Nephron progenitor cell (in vitro differentiated cells): Measurements from ENCODE around the gene CLEC16A.

Source experiments
- DNase-seq: peaks from one replicate; pipeline ENCODE4 v3.0.0; 2021
- H3K27ac Mint-ChIP-seq: 2 replicates; pipeline ENCODE4 v1.8.0; 2021; ENCODE audit warnings: mild to moderate bottlenecking, moderate library complexity, mixed read lengths
- H3K27me3 Mint-ChIP-seq: 2 replicates; pipeline ENCODE4 v1.8.0; 2021; ENCODE audit warnings: mild to moderate bottlenecking, low read depth, mixed read lengths; ENCODE audit not compliant: poor library complexity
- H3K36me3 Mint-ChIP-seq: 2 replicates; pipeline ENCODE4 v1.8.0; 2021; ENCODE audit warnings: low read depth, mixed read lengths
- H3K4me1 Mint-ChIP-seq: 2 replicates; pipeline ENCODE4 v1.8.0; 2021; ENCODE audit warnings: mixed read lengths
- H3K4me3 Mint-ChIP-seq: 2 replicates; pipeline ENCODE4 v1.8.0; 2021; ENCODE audit warnings: mild to moderate bottlenecking, moderate library complexity, mixed read lengths
- H3K9me3 Mint-ChIP-seq: 2 replicates; pipeline ENCODE4 v1.8.0; 2021; ENCODE audit warnings: mild to moderate bottlenecking, moderate library complexity, mixed read lengths
- TF ChIP-seq, protein P1 (sequence below): fragments of 200-600 bp; sonication (generic); IDR thresholded peaks from 2 replicates; pipeline ENCODE4 v1.5.0; 2021; ENCODE audit warnings: antibody characterized with exemption

CLEC16A gene

DNA sequence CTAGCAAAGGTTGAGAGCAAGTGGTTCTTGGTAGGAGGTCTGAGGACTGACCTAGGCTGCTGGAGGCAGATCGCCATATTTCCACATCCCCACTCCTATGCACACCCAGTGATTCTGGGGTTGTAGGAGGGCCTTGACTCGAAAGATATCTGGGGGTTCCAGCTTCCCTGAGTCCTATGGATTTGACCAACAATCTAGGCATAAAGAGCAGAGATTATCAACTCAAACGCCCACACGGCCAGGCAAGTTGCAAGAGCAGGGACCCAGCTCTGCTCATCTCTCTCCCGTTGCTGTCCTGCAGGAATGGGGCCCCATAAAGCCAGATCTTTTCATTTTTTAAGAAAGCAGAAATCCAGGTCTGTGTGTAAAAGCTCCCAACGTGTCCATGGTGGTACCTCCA, 217.1 kb downstream of the CLEC16A start:
- H3K4me1 Mint-ChIP-seq: peaks cover 86% of the 10 kb centered on the region
- H3K9me3 Mint-ChIP-seq: peaks cover 5% of the 10 kb centered on the region
- peak overlapping the region; percentile 43 for H3K4me3 Mint-ChIP-seq
- peaks cover 8% of the 10 kb centered on the region for H3K36me3 Mint-ChIP-seq
- no peak overlapping the region for H3K27ac Mint-ChIP-seq
- TF ChIP-seq, protein P1, sequence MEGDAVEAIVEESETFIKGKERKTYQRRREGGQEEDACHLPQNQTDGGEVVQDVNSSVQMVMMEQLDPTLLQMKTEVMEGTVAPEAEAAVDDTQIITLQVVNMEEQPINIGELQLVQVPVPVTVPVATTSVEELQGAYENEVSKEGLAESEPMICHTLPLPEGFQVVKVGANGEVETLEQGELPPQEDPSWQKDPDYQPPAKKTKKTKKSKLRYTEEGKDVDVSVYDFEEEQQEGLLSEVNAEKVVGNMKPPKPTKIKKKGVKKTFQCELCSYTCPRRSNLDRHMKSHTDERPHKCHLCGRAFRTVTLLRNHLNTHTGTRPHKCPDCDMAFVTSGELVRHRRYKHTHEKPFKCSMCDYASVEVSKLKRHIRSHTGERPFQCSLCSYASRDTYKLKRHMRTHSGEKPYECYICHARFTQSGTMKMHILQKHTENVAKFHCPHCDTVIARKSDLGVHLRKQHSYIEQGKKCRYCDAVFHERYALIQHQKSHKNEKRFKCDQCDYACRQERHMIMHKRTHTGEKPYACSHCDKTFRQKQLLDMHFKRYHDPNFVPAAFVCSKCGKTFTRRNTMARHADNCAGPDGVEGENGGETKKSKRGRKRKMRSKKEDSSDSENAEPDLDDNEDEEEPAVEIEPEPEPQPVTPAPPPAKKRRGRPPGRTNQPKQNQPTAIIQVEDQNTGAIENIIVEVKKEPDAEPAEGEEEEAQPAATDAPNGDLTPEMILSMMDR: no peak
- peaks cover 41% of the 10 kb centered on the region for H3K27me3 Mint-ChIP-seq
- DNase-seq: no peak

DNA sequence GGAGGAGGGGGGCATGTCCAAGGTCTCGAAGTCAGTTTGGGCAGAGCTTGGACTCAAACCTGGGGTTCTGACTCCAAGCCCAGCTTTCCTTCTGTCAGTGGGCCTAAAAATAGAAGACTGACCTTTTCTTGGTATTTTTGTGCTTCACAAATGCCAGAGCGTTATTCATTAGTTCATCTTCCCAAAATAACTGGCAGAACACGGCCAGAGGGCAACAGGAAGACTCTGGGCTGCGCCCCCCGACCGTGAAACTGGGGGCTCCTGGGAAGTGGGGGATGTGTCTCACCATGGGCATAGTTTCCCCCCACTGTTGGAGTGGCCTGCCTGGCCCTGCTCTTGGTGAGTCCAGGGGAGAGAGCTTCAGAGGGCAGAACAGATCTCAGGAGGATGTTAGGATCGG, 217.6 kb downstream of the CLEC16A start:
- no peak for DNase-seq
- H3K27me3 Mint-ChIP-seq: peaks cover 45% of the 10 kb centered on the region
- peaks cover 86% of the 10 kb centered on the region for H3K4me1 Mint-ChIP-seq
- H3K9me3 Mint-ChIP-seq: peaks cover 5% of the 10 kb centered on the region
- TF ChIP-seq, protein P1: no peak
- no peak overlapping the region for H3K27ac Mint-ChIP-seq
- peaks cover 8% of the 10 kb centered on the region for H3K36me3 Mint-ChIP-seq
- no peak overlapping the region for H3K4me3 Mint-ChIP-seq

DNA sequence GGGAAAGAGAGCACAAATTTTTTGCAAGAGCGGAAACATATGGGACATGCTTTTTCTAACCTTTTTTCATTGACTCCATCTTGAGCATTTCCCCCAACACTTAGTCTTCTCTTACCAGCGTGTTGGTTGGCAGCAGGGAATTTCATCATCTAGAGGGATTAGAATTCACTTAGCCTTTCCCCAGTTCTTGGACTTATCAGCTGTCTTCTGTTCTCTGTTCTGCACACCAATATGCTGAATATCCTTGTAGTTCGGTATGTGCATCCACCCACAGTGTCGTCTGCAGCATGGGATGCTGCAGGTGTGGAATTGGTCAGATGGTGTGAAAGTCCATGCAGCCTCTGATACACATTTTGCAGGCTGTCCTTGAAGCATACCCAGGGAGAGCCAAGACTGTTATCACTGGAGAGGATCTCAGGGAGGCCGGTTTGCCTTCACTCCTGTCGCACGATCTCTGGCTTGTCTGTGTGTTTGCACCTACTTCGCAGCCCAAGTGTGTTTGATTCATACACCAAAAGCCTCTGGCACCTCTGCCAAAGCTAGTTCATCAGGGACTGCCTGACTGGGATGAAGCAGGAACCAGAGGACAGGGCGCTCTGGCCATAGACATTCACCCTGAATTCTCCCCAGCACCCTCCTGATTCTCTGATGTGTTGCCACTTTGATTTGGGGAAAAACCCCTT, 218.4 kb downstream of the CLEC16A start:
- Mint-ChIP-seq H3K9me3 (peaks cover 5% of the 10 kb centered on the region), H3K4me3 (peak overlapping the region; percentile 24), H3K36me3 (peaks cover 8% of the 10 kb centered on the region), H3K27me3 (peaks cover 50% of the 10 kb centered on the region), H3K4me1 (peaks cover 86% of the 10 kb centered on the region), H3K27ac (no peak overlapping the region)
- no peak for DNase-seq
- TF ChIP-seq, protein P1: no peak

DNA sequence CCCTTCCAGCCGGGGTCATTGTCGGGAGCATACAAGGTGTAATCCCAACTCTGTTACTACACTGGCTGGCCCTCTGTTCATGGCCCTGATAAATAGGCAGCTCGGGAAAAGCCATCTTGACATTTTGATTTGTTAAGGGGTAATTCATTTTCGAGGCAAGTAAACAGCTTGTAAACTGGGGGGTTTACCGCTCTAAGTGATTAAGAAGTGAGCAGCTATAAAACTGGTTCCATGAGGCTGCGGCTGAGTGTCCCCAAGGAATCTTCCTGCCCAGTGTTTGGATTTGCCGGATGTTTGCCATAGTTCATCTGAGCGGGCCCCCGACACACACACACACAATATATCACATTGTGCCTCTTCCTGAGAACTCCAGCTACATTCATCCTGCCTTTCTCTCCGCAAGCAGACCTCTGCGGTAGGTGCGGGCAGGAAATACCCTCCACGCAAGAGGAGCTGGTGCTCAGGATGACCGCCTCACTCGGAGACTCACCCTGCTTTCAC, 219.4 kb downstream of the CLEC16A start:
- Mint-ChIP-seq H3K9me3 (peaks cover 5% of the 10 kb centered on the region), H3K4me1 (peaks cover 90% of the 10 kb centered on the region)
- TF ChIP-seq, protein P1: no peak

DNA sequence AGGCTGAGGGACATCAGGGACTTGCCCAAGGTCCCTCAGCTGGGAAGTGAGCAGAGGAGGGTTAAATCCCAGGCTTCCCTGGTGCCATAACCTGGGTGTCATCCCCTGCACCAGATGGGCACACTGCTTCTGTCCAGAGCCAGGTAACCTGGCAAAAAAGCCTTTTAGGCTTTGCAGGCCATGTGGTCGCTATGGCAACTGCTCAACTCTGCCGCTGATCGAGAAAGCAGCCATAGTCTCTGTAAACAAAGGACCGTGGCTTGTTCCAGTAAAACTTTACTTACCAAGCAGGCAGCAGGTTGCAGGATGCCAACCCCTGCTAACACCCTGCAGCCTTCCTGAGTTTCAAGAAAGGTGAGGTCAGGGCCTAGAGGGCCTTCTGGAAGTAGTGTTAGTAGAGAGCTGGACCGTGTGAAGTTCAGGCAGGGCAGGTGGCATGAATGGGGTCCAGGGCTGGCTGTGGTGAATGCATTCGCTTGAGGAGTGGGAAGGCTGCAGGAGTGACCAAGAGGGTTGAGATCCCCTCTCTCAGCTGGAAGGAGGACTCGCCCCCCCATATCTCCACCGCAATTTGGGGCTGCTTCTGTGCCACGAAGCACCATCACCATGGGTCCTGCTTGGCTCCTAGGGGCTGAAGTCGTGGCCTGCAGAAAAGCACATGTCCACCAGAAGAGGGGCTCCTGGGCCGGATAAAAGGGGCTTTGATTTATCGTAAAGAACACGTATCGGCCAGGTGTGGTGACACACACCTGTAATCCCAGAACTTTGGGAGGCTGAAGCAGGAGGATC, 220.3 kb downstream of the CLEC16A start:
- H3K27ac Mint-ChIP-seq: peak overlapping the region; percentile 87
- H3K36me3 Mint-ChIP-seq: peaks cover 8% of the 10 kb centered on the region
- DNase-seq: no peak
- peaks cover 5% of the 10 kb centered on the region for H3K9me3 Mint-ChIP-seq
- TF ChIP-seq, protein P1: no peak
- H3K27me3 Mint-ChIP-seq: peaks cover 42% of the 10 kb centered on the region
- peak overlapping the region; percentile 62 for H3K4me3 Mint-ChIP-seq
- peaks cover 84% of the 10 kb centered on the region for H3K4me1 Mint-ChIP-seq

More for the DNA sequence above, 219.4 kb downstream of the CLEC16A start:
- peaks cover 8% of the 10 kb centered on the region for H3K36me3 Mint-ChIP-seq
- peak overlapping the region; percentile 87 for H3K27ac Mint-ChIP-seq
- H3K4me3 Mint-ChIP-seq: peak overlapping the region; percentile 62
- peak; percentile 67 for DNase-seq
- peaks cover 50% of the 10 kb centered on the region for H3K27me3 Mint-ChIP-seq
